Transverse colon (tissue), 3 donors: ENCODE results near the gene RIIAD1.
"Not testable (repeated sequence)": the region's sequence is repeated elsewhere in the genome, so short reads cannot be mapped to it uniquely, and the experiment has no call there.

ENCODE experiments used
- EP300 ChIP-seq: sonication (generic); formaldehyde crosslinking; IDR thresholded peaks from one replicate; pipeline ENCODE4 v1.6.1; 2017; ENCODE audit warnings: antibody characterized with exemption, low read depth
- TF ChIP-seq, protein P1 (sequence below), 5 experiments: fragments of 200-600 bp in 3 of 5; fragments of 450-650 bp in 2 of 5; sonication (generic) in 3 of 5; IDR thresholded peaks; 1 replicate in 2 of 5; 2 replicates in 3 of 5; pipeline ENCODE4 v1.5.1; 2016 to 2017; ENCODE audit warnings: antibody characterized with exemption in 5 of 5, inconsistent platforms in 3 of 5, mild to moderate bottlenecking in 2 of 5, moderate library complexity in 1 of 5

DNA sequence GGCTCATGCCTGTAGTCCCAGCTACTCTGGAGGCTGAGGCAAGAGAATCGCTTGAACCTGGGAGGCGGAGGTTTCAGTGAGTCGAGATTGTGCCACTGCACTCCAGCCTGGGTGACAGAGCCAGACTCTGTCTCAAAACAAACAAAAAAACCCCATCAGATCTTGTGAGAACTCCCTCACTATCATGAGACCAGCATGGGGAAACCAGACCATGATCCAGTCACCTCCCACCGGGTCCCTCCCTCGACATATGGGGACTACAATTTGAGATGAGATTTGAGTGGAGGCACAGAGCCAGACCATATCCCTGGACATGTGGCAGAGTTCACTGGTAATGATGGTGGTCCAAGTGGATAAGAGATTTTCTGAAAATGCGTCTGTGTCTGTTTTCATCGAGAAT, 38.4 kb upstream of the RIIAD1 start:
- TF ChIP-seq, protein P1, sequence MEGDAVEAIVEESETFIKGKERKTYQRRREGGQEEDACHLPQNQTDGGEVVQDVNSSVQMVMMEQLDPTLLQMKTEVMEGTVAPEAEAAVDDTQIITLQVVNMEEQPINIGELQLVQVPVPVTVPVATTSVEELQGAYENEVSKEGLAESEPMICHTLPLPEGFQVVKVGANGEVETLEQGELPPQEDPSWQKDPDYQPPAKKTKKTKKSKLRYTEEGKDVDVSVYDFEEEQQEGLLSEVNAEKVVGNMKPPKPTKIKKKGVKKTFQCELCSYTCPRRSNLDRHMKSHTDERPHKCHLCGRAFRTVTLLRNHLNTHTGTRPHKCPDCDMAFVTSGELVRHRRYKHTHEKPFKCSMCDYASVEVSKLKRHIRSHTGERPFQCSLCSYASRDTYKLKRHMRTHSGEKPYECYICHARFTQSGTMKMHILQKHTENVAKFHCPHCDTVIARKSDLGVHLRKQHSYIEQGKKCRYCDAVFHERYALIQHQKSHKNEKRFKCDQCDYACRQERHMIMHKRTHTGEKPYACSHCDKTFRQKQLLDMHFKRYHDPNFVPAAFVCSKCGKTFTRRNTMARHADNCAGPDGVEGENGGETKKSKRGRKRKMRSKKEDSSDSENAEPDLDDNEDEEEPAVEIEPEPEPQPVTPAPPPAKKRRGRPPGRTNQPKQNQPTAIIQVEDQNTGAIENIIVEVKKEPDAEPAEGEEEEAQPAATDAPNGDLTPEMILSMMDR (IDR thresholded peaks at IDR 0.05) = not testable (repeated sequence)
- TF ChIP-seq EP300 = not testable (repeated sequence)
